GM21381 (cell line): ENCODE data around the gene CKAP5.
"Not testable (repeated sequence)": the region's sequence is repeated elsewhere in the genome, so short reads cannot be mapped to it uniquely, and the experiment has no call there.

Experiments
- ATAC-seq: cut with Tn5 transposase; IDR thresholded peaks from one replicate; pipeline ENCODE4 v1.9.1; 2021; ENCODE audit warnings: mild to moderate bottlenecking, moderate library complexity; ENCODE audit not compliant: unreplicated experiment

Gene CKAP5

GRCh38 chr11:46855863-46856262, 9.8 kb upstream of the CKAP5 start:
- no peak for ATAC-seq

GRCh38 chr11:46855167-46855566, 9.1 kb upstream of the CKAP5 start:
- ATAC-seq, result no peak

GRCh38 chr11:46850829-46851380, 4.8 kb upstream of the CKAP5 start:
- no peak for ATAC-seq

- no peak for ATAC-seq
Observed at GRCh38 chr11:46849631-46850030, 3.6 kb upstream of the CKAP5 start.

- no peak for ATAC-seq
Observed at GRCh38 chr11:46846510-46846830, 390 bp upstream of the CKAP5 start.

DNA sequence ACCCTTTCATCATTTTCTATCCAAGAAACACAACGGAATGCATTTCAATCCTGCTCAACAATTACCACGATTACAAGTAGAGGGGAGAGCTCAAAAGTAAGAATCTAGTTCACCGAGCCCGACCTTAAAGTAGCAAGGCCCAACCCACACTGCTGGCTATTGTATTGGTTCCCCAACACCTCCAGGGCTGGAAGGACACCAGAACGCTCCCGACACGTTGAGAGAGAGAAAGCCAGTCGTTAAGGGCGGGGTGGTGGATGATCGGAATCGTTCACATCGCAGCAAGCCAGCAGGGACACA, 690 bp downstream of the CKAP5 start:
- ATAC-seq, result no peak

GRCh38 chr11:46840116-46840515, 6.0 kb downstream of the CKAP5 start:
- ATAC-seq, result no peak

DNA sequence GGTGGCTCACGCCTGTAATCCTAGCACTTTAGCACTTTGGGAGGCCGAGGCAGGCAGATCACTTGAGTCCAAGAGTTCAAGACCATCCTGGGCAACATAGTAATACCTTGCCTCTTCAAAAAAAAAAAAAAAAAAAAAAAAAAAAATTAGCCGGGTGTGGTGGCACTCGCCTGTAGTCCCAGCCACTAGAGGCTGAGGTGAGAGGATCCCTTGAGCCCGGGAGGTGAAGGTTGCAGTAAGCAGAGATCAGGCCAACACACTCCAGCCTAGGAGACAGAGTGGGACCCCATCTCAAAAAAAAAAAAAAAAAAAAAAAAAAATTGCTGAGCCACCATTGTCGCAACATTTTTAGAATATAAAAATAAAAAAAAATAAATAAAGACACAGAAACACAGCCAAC, 7.6 kb downstream of the CKAP5 start:
- ATAC-seq, result no peak

DNA sequence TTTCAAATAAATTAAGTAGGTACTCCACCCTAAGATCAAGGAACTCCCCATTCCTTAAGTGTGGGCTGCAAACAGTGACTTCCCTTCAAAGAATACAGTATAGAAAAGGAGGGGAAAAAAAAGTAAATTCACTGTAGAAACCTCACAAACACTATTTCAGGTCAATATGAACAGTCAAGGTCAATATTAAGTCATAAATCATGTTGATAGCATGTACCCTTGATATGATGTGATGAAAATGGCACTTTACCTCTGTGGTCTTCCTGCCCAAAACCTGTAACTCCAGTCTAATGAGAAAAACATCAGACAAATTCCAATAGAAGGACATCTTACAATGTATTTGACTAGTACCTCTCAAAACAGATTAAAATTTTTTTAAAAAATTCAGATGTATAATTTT, 8.2 kb downstream of the CKAP5 start:
- no peak for ATAC-seq

GRCh38 chr11:46836870-46837269, 9.2 kb downstream of the CKAP5 start:
- no peak for ATAC-seq

DNA sequence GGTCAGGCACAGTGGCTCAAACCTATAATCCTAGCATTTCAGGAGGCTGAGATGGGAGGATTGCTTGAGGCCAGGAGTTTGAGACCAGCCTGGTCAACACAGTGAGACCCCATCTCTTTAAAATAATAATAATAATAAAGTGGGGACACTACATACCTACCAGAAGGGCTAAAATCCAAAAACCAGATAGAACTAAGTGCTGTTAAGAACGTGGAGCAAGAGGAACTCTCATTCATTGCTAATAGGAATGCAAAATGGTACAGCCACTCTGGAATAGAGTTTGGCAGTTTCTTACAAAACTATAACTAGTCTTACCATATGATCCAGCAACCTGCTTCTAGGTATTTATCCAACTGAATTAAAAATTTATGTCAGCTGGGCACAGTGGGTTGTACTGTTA, 9.6 kb downstream of the CKAP5 start:
- ATAC-seq, result no peak

DNA sequence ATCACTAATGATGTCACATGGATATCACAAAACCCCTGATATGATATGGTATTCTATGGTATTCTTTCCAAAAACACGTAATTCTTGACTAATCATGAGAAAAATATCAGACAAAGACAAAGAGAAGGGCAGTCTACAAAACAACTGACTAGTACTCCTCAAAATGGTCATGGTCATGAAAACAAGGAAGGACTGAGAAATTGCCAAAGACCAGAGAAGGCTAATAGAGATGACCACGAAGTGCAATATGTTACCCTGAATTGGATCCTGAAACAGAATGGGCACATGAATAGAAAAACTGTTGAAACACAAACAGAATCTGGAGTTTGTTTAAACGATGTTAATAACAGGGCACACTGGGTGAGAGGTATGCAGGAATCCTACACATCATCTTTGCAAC, 10.2 kb downstream of the CKAP5 start:
- no peak for ATAC-seq

DNA sequence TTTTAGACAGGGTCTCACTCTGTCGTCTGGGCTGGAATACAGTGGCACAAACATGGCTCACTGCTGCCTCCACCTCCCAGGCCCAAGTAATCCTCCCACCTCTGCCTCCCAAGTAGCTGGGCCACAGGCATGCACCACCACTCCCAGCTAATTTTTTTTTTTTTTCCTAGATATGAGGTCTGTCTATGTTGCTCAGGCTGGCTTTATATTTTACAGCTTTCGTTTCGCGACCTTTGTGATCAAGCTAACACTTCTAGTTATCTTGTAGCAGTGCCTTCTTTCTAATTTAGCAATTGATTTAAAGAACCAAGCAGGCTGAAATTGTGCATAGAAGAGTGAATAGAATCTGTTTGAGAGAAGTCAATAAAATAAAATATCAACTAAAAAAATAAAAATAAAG, 11.3 kb downstream of the CKAP5 start:
- no peak for ATAC-seq

DNA sequence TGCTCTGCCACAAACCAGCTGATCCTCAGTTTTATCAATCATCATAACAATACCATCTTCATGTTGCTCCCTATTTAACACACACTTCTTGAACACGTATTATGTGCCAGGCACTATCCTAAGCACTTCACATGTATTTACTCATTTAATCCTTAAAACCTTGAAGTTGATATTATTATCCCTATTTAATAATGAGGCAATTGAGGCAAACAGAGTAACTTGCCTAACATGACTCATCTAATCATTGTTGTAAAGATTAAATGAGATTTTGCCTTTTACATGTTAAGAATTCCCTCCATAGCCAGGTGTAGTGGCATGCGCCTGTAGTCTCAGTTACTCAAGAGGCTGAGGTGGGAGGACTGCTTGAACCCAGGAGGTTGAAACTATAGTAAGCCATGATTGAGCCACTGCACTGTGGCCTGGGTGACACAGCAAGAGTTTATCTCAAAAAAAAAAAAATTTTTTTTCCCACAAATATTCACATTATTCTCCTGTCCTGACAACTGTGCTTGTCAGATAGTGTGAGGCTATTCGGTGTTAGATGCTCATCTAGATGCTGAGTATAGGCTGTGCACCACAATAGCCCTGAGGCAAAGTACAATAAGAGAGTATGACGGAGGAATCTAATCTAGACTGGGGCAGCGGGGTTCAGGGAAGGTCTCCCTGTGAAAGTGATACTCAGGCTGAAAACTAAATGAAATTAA, 13.4 kb downstream of the CKAP5 start:
- ATAC-seq, result no peak

DNA sequence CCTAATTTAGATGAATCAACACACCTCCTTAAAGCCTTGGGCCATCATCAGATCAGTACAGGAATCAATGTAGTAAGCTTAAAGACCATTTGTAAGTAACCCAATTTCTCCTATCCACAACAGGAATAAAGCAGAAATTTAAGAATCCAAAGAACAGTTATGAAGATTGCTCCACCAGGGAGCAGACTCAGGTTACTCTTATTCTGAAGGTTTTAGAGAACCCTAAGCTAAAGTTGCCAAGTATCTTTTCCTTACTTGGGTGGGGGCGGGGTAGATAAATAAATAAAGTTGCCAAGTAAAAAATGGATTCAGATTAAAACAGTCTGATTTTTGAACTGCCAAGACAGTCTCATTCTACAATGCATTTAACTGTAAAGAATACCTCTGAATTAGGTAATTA, 18.1 kb downstream of the CKAP5 start:
- no peak for ATAC-seq

DNA sequence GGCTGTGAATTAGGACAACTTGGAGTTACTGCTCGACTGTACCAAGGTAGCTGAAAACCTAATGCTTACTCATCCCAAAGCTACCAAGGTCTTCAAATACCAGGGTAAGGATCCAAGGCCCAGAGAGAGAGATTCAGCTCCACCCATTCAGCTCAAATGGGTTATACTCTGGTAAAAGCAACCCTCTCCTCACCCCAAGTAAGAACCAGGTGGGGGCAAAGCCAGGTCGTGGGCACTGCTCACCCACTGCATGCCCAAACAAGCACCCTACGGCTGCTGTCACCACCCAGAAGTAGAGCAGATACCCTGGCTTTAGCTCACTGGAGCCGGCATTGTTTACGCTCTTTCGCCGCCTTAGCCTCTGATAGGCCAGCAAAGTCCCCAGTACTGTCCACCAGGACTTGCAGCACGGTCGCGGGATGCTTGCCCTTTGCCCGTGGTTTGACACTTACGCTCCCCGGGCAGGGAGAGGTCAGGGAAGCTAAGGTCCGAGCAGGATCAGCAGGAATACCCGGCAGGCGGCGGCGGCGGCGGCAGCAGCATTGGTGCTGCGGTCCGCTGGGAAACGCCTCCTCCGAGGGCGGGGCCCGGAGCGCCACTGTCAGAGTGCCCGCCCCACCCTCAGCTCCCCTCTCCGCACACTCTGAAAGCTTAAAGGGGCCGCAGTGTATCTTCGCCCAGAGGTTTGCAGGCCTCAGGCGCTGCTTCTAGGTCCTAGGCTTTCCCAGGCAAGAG, 19.6 kb downstream of the CKAP5 start:
- ATAC-seq, result peak; percentile 96

DNA sequence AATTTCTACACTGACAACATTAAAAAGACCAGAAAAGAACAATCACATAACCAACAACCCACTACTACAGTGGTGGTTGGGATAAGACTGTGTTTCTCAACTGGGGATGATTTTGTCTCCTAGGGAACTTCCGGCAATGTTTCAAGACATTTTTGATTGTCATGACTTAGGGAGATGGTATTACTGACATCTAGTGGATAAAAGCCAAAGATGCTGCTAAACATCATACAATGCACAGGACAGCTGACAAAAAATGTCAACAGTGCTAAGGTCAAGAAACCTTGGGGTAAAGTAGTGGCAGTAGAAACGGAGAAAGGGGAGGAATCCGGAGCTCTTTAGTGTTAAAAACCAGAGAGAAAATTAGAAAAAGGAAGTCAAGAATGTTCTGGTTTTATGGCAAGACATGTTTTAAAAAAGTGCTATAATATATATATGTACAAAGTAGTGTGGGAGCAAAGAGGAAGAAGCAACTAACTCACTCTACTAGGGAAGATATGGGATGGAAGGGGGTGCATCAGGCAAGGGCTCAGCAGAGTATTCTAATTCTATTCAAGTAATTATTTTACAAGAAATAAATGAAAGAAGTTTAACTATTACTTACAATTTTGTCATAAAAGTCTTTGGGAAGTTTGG, 37.2 kb downstream of the CKAP5 start:
- no peak for ATAC-seq

DNA sequence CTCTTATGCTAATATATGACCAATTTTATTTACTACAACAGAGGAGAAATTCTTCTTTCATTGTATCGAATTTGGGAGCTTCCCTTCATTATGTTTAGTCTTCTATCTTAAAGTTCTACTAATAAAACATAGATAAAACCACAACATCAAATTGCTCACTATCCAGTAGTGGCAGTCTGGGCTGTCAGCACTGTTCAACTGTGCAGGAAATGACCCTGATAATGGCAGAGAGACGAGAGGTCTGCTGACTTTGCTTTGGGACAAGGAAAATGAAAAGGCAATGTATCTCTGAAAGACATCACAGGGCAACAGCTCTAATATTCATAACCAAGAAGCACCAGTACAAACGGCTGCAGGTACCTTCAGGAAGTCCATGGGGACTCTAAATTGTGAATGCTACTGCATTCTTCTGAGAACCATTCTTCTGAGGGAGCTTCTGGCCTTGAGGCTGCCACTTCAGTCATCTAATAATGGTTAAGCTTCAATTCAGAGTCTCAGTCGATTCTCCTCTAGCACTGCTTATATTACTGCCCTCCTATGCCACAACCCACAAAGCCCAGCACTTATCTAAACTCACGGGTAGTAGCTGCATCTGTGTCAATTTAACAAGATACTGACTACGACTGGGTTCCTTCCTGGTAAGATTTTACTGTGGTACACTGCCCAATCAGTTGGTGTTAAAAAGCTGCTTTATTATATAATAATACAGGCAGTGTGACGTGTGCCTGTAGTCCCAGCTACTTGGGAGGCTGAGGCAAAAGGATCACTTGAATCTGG, 44.2 kb downstream of the CKAP5 start:
- no peak for ATAC-seq

DNA sequence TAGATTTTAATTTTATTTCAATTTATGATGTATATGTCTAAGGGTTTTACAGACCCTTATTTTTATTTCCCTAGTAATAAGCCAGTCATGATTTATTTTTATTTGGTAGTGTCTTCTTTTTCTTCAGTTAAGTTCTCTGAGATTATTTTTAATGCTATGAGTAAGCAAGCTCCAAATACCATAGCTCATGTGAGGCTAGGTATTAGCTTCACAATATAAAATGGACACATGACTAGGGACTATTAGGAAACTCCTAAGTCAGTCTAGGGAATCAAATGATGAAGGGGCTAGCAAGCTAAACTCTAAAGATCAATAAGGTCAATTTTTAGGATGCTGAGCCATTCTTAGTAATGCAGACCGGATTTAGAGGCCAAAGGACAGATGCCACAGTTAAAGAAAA, 45.9 kb downstream of the CKAP5 start:
- ATAC-seq, result no peak

DNA sequence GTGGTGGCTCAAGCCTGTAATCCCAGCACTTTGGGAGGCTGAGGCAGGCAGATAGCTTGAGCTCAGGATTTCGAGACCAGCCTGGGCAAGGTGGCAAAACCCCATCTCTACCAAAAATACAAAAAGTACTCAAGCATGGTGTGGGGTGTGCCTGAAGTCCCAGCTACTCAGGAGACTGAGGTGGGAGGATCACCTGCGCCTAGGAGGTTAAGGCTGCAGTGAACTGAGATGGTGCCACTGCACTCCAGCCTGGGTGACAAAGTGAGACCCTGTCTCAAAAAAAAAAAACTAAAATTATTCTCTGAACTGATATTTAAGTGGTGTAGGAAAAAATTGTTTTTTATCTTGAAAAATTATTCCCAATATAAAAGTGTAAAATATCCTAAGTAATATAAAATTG, 46.4 kb downstream of the CKAP5 start:
- not testable (repeated sequence) for ATAC-seq

- no peak for ATAC-seq
Observed at GRCh38 chr11:46778416-46778815, 67.7 kb downstream of the CKAP5 start.

DNA sequence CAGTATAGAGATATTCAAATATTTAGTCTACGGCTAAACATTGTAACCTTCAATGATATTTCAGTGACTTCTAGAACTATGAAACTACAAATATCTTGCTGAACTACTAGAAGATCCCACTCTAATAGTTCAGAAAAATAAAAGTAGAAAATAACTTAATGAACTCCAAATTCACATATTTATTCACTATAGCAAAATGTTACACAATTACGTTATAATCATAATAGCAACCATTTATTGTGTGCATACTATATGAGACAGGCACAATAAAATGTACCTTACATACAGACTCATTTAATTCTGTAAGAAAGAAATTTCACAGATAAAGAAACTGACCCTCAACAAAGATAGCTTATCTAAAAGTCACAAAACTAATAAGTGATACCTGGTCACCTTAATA, 69.2 kb downstream of the CKAP5 start:
- no peak for ATAC-seq
